Tibial nerve (tissue), 3 donors: ENCODE measurements around the gene FBXW8.

Experiments used
- EP300 ChIP-seq, 2 donors: sonication (generic); formaldehyde crosslinking; IDR thresholded peaks; one replicate each; pipeline ENCODE4 v1.6.1; 2017; ENCODE audit warnings: antibody characterized with exemption in 2 of 2, mild to moderate bottlenecking in 1 of 2
- POLR2A ChIP-seq, 2 donors: fragments of 450-650 bp; IDR thresholded peaks; one replicate each; pipeline ENCODE4 v1.6.1; 2017; ENCODE audit warnings: antibody characterized with exemption in 2 of 2, mild to moderate bottlenecking in 2 of 2, moderate library complexity in 2 of 2

GRCh38 chr12:116878567-116879508, 31.9 kb upstream of the FBXW8 start:
- TF ChIP-seq POLR2A (IDR thresholded peaks at IDR 0.05) (no peak), EP300 (IDR thresholded peaks at IDR 0.05) (no peak)
